Hematopoietic multipotent progenitor cell (in vitro differentiated cells): ENCODE data around the gene NME2. TPM values are rescaled to one million over a fixed set of nuclear protein-coding genes. Genes with fewer than 3 reads are reported as not detected.
"Not testable (repeated sequence)": the region's sequence is repeated elsewhere in the genome, so short reads cannot be mapped to it uniquely, and the experiment has no call there.

Experiments used
- DNase-seq, 3 donors: peaks; one replicate each; pipeline ENCODE4 v3.0.0-alpha.2; 2011 to 2015; ENCODE audit warnings: low read depth in 2 of 3, low spot score in 2 of 3
- total RNA-seq: library from RNA; depleted of rRNA; stranded (reverse); fragments of >200 nt; gene quantifications from one replicate; pipeline ENCODE4 v1.2.3, GENCODE V29; 2012

Gene NME2
- total RNA-seq, 1 donor: 608 TPM

GRCh38 chr17:51152766-51153209, 13.4 kb upstream of the NME2 start:
- DNase-seq: no peak

GRCh38 chr17:51153210-51154072, 12.8 kb upstream of the NME2 start, which contains the start of gene NME1:
Gene NME1 (plus strand): TSS chr17:51153559. CDS start chr17:51155655, 2,096 bp downstream.
- peak; percentile 92 to 99 (median 99) for DNase-seq

DNA sequence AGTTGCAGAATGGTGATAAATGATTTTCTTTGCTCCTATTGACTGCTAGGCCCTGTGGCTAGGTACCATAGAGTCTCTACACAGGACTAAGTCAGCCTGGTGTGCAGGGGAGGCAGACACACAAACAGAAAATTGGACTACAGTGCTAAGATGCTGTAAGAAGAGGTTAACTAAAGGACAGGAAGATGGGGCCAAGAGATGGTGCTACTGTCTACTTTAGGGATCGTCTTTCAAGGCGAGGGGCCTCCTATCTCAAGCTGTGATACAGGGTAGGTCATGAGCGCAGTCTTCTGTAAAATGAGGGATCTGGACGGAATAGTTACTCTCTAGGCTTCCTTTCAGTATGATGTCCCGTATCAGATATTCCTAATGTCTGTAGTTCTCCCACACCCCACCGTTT, 12.0 kb upstream of the NME2 start:
- no peak for DNase-seq

DNA sequence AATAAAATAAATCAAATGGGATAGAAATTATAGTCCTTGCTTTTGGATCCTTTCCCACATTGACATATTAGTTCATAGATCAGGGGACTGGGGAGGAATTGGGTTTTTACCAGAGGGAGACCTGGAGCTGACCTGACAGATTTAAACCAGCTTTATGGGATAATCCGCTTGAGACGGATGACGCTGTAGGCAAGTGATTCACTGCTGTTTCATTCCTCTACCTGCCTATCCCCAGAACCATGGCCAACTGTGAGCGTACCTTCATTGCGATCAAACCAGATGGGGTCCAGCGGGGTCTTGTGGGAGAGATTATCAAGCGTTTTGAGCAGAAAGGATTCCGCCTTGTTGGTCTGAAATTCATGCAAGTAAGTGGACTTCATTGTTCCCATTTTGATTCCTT, 10.8 kb upstream of the NME2 start:
- no peak for DNase-seq

GRCh38 chr17:51159604-51160003, 6.6 kb upstream of the NME2 start:
- DNase-seq: no peak

- no peak for DNase-seq
Observed at GRCh38 chr17:51161541-51161940, 4.7 kb upstream of the NME2 start.

- DNase-seq: no peak
Observed at GRCh38 chr17:51164911-51165679, 1.1 kb upstream of the NME2 start.

- DNase-seq: peak in 2 of 3 donors; percentile 22 to 60
Observed at GRCh38 chr17:51165680-51166197, 472 bp upstream of the NME2 start.

DNA sequence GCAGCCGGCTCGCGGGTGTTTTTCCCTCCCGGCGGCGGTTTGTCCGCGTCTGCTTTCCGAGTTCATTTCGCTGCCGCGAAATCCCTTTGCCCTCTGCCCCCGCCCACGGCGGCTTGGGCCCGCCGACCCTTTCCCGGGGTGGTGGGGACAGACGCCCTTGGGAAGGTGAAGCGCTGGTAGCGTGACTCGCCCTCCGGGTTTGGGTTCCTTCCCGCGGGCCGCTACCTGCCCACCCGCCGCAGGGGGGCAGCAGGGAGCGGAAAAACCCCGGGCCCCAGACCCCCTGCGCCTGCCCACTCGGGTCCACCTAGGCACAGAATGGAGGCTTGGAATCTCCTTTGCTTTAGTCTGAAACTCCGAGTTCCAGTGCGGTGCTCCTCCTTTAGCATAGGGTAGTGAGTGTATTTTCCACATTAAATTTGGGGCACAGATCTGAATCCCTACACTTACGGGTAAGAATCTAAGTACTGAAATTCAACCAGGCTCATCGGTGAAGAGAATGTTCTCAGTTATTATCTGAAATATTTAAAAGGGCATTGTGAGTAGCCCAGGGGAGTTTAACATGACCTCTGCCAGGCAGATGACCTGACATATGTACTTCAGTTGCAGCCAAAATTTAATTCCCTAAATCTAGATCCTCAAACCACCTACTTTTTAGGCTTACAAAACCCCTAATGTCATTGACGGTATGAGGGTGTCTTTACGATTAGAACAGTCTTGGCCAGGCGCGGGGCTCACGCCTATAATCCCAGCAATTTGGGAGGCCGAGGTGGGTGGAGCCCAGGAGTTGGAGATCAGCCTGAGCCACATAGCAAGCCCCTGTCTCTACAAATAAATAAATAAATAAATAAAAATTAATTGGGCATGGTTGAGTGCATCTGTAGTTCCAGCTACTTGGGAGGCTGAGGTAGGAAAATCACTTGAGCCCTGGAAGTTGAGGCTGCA, 1.0 kb downstream of the NME2 start:
- DNase-seq: peak in 2 of 3 donors; percentile 70 to 72

DNA sequence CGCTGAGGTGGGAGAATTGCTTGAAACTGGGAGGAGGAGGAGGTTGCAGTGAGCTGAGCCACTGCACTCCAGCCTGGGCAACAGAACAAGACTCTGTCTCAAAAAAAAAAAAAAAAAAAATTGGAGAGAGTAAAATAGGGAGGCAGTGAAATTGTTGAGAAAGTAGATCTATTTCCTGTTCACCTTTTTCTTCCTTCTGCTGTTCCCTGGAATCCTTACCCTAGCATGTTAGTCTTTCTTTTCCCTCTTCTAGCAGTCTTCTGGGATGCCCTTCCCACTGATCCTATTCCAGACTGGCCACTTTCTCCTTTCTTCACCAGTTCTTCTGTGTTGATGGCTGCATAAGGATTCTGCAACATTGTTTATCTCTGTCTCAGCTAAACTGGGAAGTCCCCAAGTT, 3.1 kb downstream of the NME2 start:
- DNase-seq: no peak

- DNase-seq: no peak
Observed at GRCh38 chr17:51170736-51171135, 4.5 kb downstream of the NME2 start.

DNA sequence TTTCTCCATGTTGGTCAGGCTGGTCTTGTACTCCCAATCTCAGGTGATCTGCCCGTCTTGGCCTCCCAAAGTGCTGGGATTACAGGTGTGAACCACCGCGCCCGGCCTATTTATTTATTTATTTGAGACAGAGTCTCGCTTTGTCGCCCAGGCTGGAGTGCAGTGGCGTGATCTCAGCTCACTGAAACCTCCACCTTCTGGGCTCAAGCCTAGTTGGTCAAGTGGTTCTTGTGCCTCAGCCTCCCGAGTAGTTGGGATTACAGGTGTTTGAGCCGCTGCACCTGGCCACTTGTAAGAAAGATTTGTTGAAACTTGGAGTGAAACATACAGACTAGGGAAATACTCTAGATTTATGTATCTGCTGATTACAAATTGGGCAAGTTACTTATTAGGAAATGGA, 5.8 kb downstream of the NME2 start:
- DNase-seq: not testable (repeated sequence)

- no peak for DNase-seq
Observed at GRCh38 chr17:51180486-51180885, 14.3 kb downstream of the NME2 start.

GRCh38 chr17:51184124-51184523, 17.9 kb downstream of the NME2 start:
- DNase-seq: no peak

DNA sequence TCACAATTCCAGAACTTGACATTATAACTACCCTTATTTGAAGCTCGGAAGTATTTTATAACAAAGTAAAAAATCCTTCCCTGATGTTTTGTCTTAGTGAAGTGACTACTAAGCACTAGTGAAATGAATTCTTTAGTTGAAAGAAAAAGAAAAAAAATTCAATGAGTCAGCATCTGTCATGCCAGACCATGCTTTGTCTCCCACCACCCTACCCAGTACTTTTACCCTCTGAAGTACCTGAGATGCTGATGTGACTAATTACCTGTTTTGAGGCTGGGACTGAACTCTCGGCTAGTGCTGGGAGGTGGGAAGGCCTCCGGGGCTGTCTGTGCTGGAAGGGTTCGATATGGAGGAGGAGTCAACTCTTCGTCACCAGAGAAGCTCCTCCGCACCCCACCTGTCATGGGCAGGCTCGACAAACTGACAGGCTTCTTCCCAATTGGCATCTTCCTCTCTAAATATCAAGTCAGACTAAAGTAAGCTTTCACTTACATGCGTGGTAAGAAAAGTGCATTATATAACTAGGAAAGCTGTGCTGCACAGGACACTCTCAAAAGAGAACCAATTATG, 19.6 kb downstream of the NME2 start:
- DNase-seq: no peak

DNA sequence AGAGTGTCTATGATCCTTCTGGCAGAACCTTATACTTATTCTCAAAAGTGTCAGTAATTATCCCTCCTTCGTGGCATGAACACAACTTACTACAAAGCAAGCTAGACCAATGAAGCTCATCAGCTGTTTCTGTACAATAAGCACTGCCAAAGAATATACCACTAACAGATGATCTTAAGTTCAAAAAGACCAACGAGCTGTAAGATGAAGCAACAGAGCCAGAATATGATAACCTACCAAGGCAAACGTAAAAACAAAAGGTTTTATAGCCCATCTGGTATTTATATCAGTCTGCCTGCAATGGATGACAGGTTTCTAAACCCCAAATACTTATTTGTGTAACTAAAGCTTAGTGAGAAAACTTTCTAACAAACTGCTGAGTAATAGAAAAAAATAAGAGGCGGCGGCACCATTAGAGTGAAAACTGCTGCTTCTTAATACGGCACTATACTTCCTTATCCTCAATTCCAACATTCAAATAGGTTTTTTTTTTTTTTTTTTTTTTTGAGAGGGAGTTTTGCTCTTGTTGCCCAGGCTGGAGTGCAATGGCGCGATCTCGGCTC, 22.1 kb downstream of the NME2 start:
- no peak for DNase-seq

DNA sequence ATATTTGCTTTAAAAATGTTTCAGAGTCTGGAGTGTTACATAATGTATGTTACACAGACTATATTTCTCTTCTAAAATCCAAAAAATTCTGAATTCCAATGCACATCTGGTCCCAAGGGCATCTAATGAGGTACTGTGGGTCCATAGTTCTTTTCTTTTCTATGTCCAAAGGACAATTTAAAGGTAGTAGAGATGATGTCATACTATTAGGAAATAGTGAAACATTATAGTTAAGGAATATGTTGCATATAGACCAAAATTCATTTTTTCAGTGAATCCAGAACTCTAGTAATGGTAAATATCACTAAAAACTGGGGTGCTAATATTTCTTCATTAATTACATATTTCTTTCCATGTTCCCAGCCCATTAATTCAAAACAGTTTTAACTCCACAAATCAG, 23.0 kb downstream of the NME2 start:
- DNase-seq: no peak

DNA sequence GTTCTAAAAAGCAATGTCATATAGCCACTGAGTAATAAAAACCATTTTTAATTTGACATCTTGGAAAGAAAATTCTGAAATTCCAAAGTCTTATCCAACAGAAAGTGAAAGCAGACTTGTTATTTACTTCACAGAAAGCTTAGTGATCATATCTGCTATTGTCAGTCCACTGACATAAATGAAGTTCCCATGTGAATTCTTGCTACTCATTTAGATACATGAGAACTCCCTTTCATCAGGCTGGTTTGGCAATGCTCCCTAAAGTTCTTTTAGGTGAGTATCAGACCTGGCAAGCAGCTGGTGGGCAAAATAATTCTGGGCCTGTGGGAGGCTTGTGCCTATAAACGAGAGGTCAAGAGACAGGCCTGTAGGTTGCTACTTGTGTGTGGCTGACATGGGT, 23.4 kb downstream of the NME2 start:
- no peak for DNase-seq

DNA sequence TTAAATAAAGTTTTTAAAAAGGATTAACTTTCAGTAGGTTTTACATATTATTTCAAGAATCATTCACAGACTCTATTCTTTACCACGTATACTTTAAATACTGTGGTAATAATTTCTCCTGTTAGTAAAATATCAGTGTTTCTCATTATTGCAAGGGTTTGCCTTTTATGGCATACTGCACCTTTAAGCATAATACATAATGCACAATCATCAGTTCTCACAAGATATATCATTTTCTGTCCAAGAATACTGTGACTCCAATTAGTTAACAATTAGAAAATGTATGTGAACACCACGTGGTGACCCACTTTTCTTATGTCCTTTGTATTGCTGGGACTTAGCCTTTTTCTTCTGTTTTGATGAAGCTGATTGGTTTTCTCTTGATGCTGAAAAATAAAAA, 25.7 kb downstream of the NME2 start:
- DNase-seq: no peak

DNA sequence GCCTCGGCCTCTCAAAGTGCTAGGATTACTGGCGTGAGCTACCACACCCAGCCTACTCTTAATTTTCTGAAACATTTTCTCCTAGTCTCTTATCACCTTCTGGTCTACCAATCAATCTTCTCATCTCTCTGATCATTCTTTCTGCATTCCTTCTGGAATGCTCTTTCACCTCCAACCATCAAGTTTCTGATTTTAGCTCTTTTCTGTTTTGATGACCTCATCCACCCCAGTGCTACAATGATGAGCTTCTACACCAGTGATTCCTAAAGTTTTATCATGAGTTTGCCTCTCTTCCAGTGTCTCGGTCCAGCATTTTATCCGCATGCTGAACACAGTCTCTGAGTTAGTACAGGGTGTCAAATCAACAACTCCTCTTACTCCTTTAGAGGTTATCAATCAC, 31.5 kb downstream of the NME2 start:
- DNase-seq: no peak
